ENCODE data around the gene DMAC2L.

The DMAC2L gene

GRCh38 chr14:50371546-50371945 is 59.4 kb downstream of the DMAC2L start:
- DNase-seq = no peak
- Mint-ChIP-seq H3K4me3 (no peak overlapping the region), H3K27me3 (ENCODE audit: low read depth, poor library complexity) (peaks cover 3% of the 10 kb centered on the region), H3K27ac (no peak overlapping the region), H3K4me1 (peaks cover 6% of the 10 kb centered on the region), H3K36me3 (ENCODE audit: low read depth) (no peaks in the 10 kb centered on the region), H3K9me3 (peaks cover 9% of the 10 kb centered on the region)
- no peak for TF ChIP-seq CTCF (IDR thresholded peaks at IDR 0.05)

- Mint-ChIP-seq H3K9me3 (peaks cover 9% of the 10 kb centered on the region), H3K27me3 (ENCODE audit: low read depth, poor library complexity) (peaks cover 6% of the 10 kb centered on the region), H3K4me3 (no peak overlapping the region), H3K36me3 (ENCODE audit: low read depth) (no peaks in the 10 kb centered on the region), H3K27ac (no peak overlapping the region), H3K4me1 (peaks cover 6% of the 10 kb centered on the region)
- no peak for DNase-seq
- no peak for TF ChIP-seq CTCF (IDR thresholded peaks at IDR 0.05)
Measured at GRCh38 chr14:50373959-50374358, 61.8 kb downstream of the DMAC2L start.

GRCh38 chr14:50375760-50376159 is 63.6 kb downstream of the DMAC2L start:
- Mint-ChIP-seq H3K4me3 (no peak overlapping the region), H3K27ac (no peak overlapping the region), H3K4me1 (peaks cover 6% of the 10 kb centered on the region), H3K36me3 (ENCODE audit: low read depth) (no peaks in the 10 kb centered on the region), H3K27me3 (ENCODE audit: low read depth, poor library complexity) (peaks cover 6% of the 10 kb centered on the region), H3K9me3 (peaks cover 3% of the 10 kb centered on the region)
- TF ChIP-seq CTCF (IDR thresholded peaks at IDR 0.05) = no peak
- DNase-seq = no peak

Data from nephron progenitor cell (in vitro differentiated cells).